SK-N-SH (cell line): Measurements from ENCODE around the gene MSX1. TPM values are rescaled to one million over a fixed set of nuclear protein-coding genes. Genes with fewer than 3 reads are reported as not detected.

Experiments used
- CTCF ChIA-PET: fragments of 300-600, 350-600 bp; formaldehyde crosslinking; extraction: SDS; loops from one replicate; lab custom pipeline; 2021; lab: Yijun Ruan, JAX
- POLR2A ChIA-PET: fragments of 350-600 bp; sonication (Branson Sonifier 250); formaldehyde crosslinking; extraction: SDS; loops from one replicate; lab custom pipeline; 2020; ENCODE audit warnings: antibody characterized with exemption, inconsistent platforms; lab: Yijun Ruan, JAX
- DNase-seq: peaks from one replicate; pipeline ENCODE4 v3.0.0; 2012
- H2AFZ ChIP-seq: fragments of 200-600 bp; sonication (generic); 2 replicates; pipeline ENCODE4 v1.8.1; 2016; ENCODE audit warnings: antibody characterized with exemption, mild to moderate bottlenecking, low read depth
- H3F3A ChIP-seq: fragments of 200-600 bp; sonication (generic); replicated peaks from 2 replicates; pipeline ENCODE3; 2016; ENCODE audit warnings: antibody characterized with exemption, mild to moderate bottlenecking; ENCODE audit not compliant: insufficient read depth
- H3K27ac ChIP-seq, 2 experiments: fragments of 200-500 bp in 1 of 2; fragments of 200-600 bp in 1 of 2; sonication (Bioruptor generic) in 1 of 2; sonication (generic), shearing (Covaris generic) in 1 of 2; 2 replicates each; pipeline versions ENCODE4 v1.5.1 to v1.6.1; 2014 to 2016; ENCODE audit warnings: low read depth in 2 of 2, inconsistent platforms in 1 of 2, low read length in 1 of 2, mild to moderate bottlenecking in 1 of 2, mixed read lengths in 1 of 2
- H3K27me3 ChIP-seq: fragments of 200-600 bp; sonication (generic), shearing (Covaris generic); 2 replicates; pipeline ENCODE4 v1.6.1; 2016; ENCODE audit warnings: mixed run types; ENCODE audit not compliant: insufficient read depth
- H3K36me3 ChIP-seq, 2 experiments: fragments of 200-500 bp in 1 of 2; fragments of 200-600 bp in 1 of 2; sonication (Bioruptor generic) in 1 of 2; sonication (generic) in 1 of 2; replicated peaks in 1 of 2; 2 replicates each; pipeline versions ENCODE3 to v1.5.1; 2014 to 2016; ENCODE audit warnings: low read length in 1 of 2, mild to moderate bottlenecking in 1 of 2; ENCODE audit not compliant: insufficient read depth in 2 of 2, control insufficient read depth in 1 of 2
- H3K4me1 ChIP-seq, 2 experiments: fragments of 200-500 bp in 1 of 2; fragments of 200-600 bp in 1 of 2; sonication (Bioruptor generic) in 1 of 2; sonication (generic), shearing (Covaris generic) in 1 of 2; 2 replicates each; pipeline versions ENCODE4 v1.5.1 to v1.6.1; 2014 to 2016; ENCODE audit warnings: low read depth in 1 of 2, low read length in 1 of 2, mixed run types in 1 of 2; ENCODE audit not compliant: insufficient read depth in 2 of 2, control insufficient read depth in 1 of 2
- H3K4me2 ChIP-seq: fragments of 200-600 bp; sonication (generic), shearing (Covaris generic); 2 replicates; pipeline ENCODE4 v1.6.1; 2017; ENCODE audit warnings: mixed run types
- H3K4me3 ChIP-seq, 2 experiments: fragments of 200-500 bp in 1 of 2; fragments of 200-600 bp in 1 of 2; sonication (Bioruptor generic) in 1 of 2; sonication (generic), shearing (Covaris generic) in 1 of 2; 2 replicates each; pipeline versions ENCODE4 v1.5.1 to v1.8.1; 2014 to 2016; ENCODE audit warnings: low read depth in 2 of 2, inconsistent platforms in 1 of 2, low read length in 1 of 2, mild to moderate bottlenecking in 1 of 2, mixed read lengths in 1 of 2, moderate library complexity in 1 of 2
- H3K79me2 ChIP-seq: fragments of 200-600 bp; sonication (generic); 2 replicates; pipeline ENCODE4 v1.8.1; 2017; ENCODE audit warnings: mild to moderate bottlenecking; ENCODE audit not compliant: insufficient read depth
- H3K9ac ChIP-seq: fragments of 200-600 bp; sonication (generic); 2 replicates; pipeline ENCODE4 v1.6.1; 2017; ENCODE audit warnings: mixed run types
- H3K9me2 ChIP-seq: fragments of 200-600 bp; sonication (generic); 2 replicates; pipeline ENCODE4 v1.6.1; 2017; ENCODE audit warnings: mixed run types
- H3K9me3 ChIP-seq: fragments of 200-600 bp; sonication (generic); 2 replicates; pipeline ENCODE4 v1.6.1; 2017; ENCODE audit warnings: mixed run types, mild to moderate bottlenecking, moderate library complexity
- H4K20me1 ChIP-seq: fragments of 200-600 bp; sonication (generic); 2 replicates; pipeline ENCODE4 v1.6.1; 2017; ENCODE audit warnings: mild to moderate bottlenecking, mixed run types; ENCODE audit not compliant: insufficient read depth
- CTCF ChIP-seq: fragments of 200-600 bp; sonication (generic); IDR thresholded peaks from 2 replicates; pipeline ENCODE4 v1.6.1; 2017; ENCODE audit warnings: antibody characterized with exemption, mild to moderate bottlenecking, moderate library complexity
- EZH2phosphoT487 ChIP-seq: fragments of 200-600 bp; sonication (generic); IDR thresholded peaks from 2 replicates; pipeline ENCODE4 v1.6.1; 2017; ENCODE audit warnings: low read depth, mixed run types, mild to moderate bottlenecking, antibody characterized with exemption, moderate library complexity, borderline replicate concordance
- FOXJ3 ChIP-seq: sonication (generic); formaldehyde crosslinking; IDR thresholded peaks from 2 replicates; pipeline ENCODE4 v1.5.1; 2020; ENCODE audit warnings: mild to moderate bottlenecking, missing genetic modification reagents
- RCOR1 ChIP-seq: fragments of 150-350 bp; IDR thresholded peaks from 2 replicates; pipeline ENCODE4 v1.6.1; 2017; ENCODE audit warnings: antibody characterized with exemption, low read length
- RXRA ChIP-seq: IDR thresholded peaks from 2 replicates; pipeline ENCODE4 v1.4.0; 2012; ENCODE audit warnings: low read depth, mild to moderate bottlenecking, borderline replicate concordance
- WGBS: methylation state at CpG from one replicate; pipeline ENCODE4 v1.1.6; 2017; ENCODE audit warnings: low lambda C conversion rate; 5-methylcytosine and 5-hydroxymethylcytosine counted together
- polyA plus RNA-seq, 3 experiments: library from polyadenylated mRNA; depleted of rRNA; stranded (reverse); fragments of >200 nt; gene quantifications; 2 replicates each; pipeline ENCODE4 v1.2.3, GENCODE V29; 2012

MSX1 gene
- polyA plus RNA-seq, 1 of the 3 experiments (the other 2 are of a cell fraction) = 2.1 TPM

GRCh38 chr4:4855301-4856070 is 4.0 kb upstream of the MSX1 start:
- H3K4me1 ChIP-seq = peaks cover 0 to 8% of the 10 kb centered on the region in 2 experiments; a peak in 1 of 4 replicates
- 11% methylated on average over 32 of the region's 33 CpGs for WGBS
- TF ChIP-seq EZH2phosphoT487 (peak; percentile 93), RXRA (no peak), FOXJ3 (CRISPR knock-in tag) (no peak), CTCF (no peak)
- TF ChIP-seq, all 33 proteins: peak for 1
- H3K4me2 ChIP-seq = peak overlapping the region; percentile 93
- no peaks in the 10 kb centered on the region for H3K36me3 ChIP-seq
- no peak overlapping the region for H2AFZ ChIP-seq
- H3K9me2 ChIP-seq = no peaks in the 10 kb centered on the region
- no peak overlapping the region for H3K9ac ChIP-seq
- peaks cover 5% of the 10 kb centered on the region for H3F3A ChIP-seq
- no peak overlapping the region for H3K27ac ChIP-seq
- H3K79me2 ChIP-seq = no peaks in the 10 kb centered on the region
- H3K9me3 ChIP-seq = no peaks in the 10 kb centered on the region
- CTCF ChIA-PET = interaction anchor here (0.6 to 0.9 kb wide), 3 partner anchors 17 to 276 kb away, joined by 3 to 4 read pairs (median 3); no protein-coding TSS in a partner anchor
- POLR2A ChIA-PET = no interaction called here
- H3K4me3 ChIP-seq = no peak overlapping the region
- no peaks in the 10 kb centered on the region for H4K20me1 ChIP-seq
- DNase-seq = no peak
- peaks cover 55% of the 10 kb centered on the region for H3K27me3 ChIP-seq

- Histone ChIP-seq H3K9me2 (no peaks in the 10 kb centered on the region), H3F3A (peaks cover 5% of the 10 kb centered on the region), H3K79me2 (no peaks in the 10 kb centered on the region), H3K9ac (no peak overlapping the region; the same call in 1 of the 2 replicates), H3K36me3 (no peaks in the 10 kb centered on the region), H3K4me2 (peak overlapping the region; percentile 93), H3K27ac (no peak overlapping the region), H3K9me3 (no peaks in the 10 kb centered on the region), H2AFZ (peak overlapping the region; percentile 91), H3K4me3 (peak overlapping the region; percentile 19 to 46), H3K4me1 (peaks cover 0 to 11% of the 10 kb centered on the region in 2 experiments; a peak in 1 of 4 replicates), H3K27me3 (peaks cover 63% of the 10 kb centered on the region), H4K20me1 (no peaks in the 10 kb centered on the region)
- WGBS = 4% methylated on average over 37 of the region's 61 CpGs
- ChIA-PET POLR2A (no interaction called here), CTCF (interaction anchor here (0.9 kb wide), 1 partner anchor 179 kb away, joined by 3 read pairs; no protein-coding TSS in a partner anchor)
- DNase-seq = peak; percentile 70
- TF ChIP-seq EZH2phosphoT487 = peak; percentile 12
- no peak for TF ChIP-seq RCOR1
Measured at GRCh38 chr4:4856071-4857000, 3.1 kb upstream of the MSX1 start.
